ENCODE measurements around the gene HNRNPL. TPM values are rescaled to one million over a fixed set of nuclear protein-coding genes. Genes with fewer than 3 reads are reported as not detected.
"Not testable (repeated sequence)": the region's sequence is repeated elsewhere in the genome, so short reads cannot be mapped to it uniquely, and the experiment has no call there.

The HNRNPL gene
- polyA plus RNA-seq (ENCODE audit: insufficient read depth in 1 of 5, insufficient read length in 5 of 5, low replicate concordance in 1 of 5) = 100 to 1,000 TPM; 370 to 435 (median 405) TPM
- long read RNA-seq, donor 1, transcript HNRNPL-206 (6 exons, 3,094 nt) = minor isoform, 6 of 160 reads
- long read RNA-seq, donor 1, transcript HNRNPL-201 (13 exons, 2,471 nt) = major isoform, 43 of 160 reads
- long read RNA-seq, donor 1, transcript HNRNPL-207 (7 exons, 900 nt) = minor isoform, 5 of 160 reads
- long read RNA-seq, donor 1, partial matches to known transcripts = 94 of 160 reads
- long read RNA-seq, donor 1, other reads (novel, unspliced or antisense) = 0 of 160 reads
- long read RNA-seq, donor 2, transcript HNRNPL-201 (13 exons, 2,471 nt) = major isoform, 44 of 75 reads
- long read RNA-seq, donor 2, transcript HNRNPL-210 (13 exons, 1,633 nt) = minor isoform, 7 of 75 reads
- long read RNA-seq, donor 2, partial matches to known transcripts = 18 of 75 reads
- long read RNA-seq, donor 2, other reads (novel, unspliced or antisense) = 0 of 75 reads
- long read RNA-seq, donor 3, transcript HNRNPL-203 (7 exons, 2,404 nt) = minor isoform, 7 of 95 reads
- long read RNA-seq, donor 3, transcript HNRNPL-201 (13 exons, 2,471 nt) = major isoform, 25 of 95 reads
- long read RNA-seq, donor 3, transcript HNRNPL-206 (6 exons, 3,094 nt) = minor isoform, 5 of 95 reads
- long read RNA-seq, donor 3, partial matches to known transcripts = 51 of 95 reads
- long read RNA-seq, donor 3, other reads (novel, unspliced or antisense) = 0 of 95 reads
- long read RNA-seq, donor 4, transcript HNRNPL-206 (6 exons, 3,094 nt) = minor isoform, 5 of 90 reads
- long read RNA-seq, donor 4, transcript HNRNPL-203 (7 exons, 2,404 nt) = minor isoform, 5 of 90 reads
- long read RNA-seq, donor 4, transcript HNRNPL-201 (13 exons, 2,471 nt) = major isoform, 23 of 90 reads
- long read RNA-seq, donor 4, partial matches to known transcripts = 49 of 90 reads
- long read RNA-seq, donor 4, other reads (novel, unspliced or antisense) = 0 of 90 reads
- long read RNA-seq, donor 5, transcript HNRNPL-210 (13 exons, 1,633 nt) = minor isoform, 9 of 146 reads
- long read RNA-seq, donor 5, transcript HNRNPL-201 (13 exons, 2,471 nt) = major isoform, 39 of 146 reads
- long read RNA-seq, donor 5, transcript HNRNPL-206 (6 exons, 3,094 nt) = minor isoform, 7 of 146 reads
- long read RNA-seq, donor 5, partial matches to known transcripts = 79 of 146 reads
- long read RNA-seq, donor 5, other reads (novel, unspliced or antisense) = 0 of 146 reads
- long read RNA-seq, donor 6, transcript HNRNPL-201 (13 exons, 2,471 nt) = major isoform, 62 of 137 reads
- long read RNA-seq, donor 6, transcript HNRNPL-206 (6 exons, 3,094 nt) = minor isoform, 7 of 137 reads
- long read RNA-seq, donor 6, transcript HNRNPL-210 (13 exons, 1,633 nt) = minor isoform, 10 of 137 reads
- long read RNA-seq, donor 6, transcript HNRNPL-207 (7 exons, 900 nt) = minor isoform, 5 of 137 reads
- long read RNA-seq, donor 6, partial matches to known transcripts = 39 of 137 reads
- long read RNA-seq, donor 6, other reads (novel, unspliced or antisense) = 7 of 137 reads
- long read RNA-seq, donor 7, transcript HNRNPL-201 (13 exons, 2,471 nt) = major isoform, 52 of 112 reads
- long read RNA-seq, donor 7, transcript HNRNPL-206 (6 exons, 3,094 nt) = minor isoform, 5 of 112 reads
- long read RNA-seq, donor 7, partial matches to known transcripts = 45 of 112 reads
- long read RNA-seq, donor 7, other reads (novel, unspliced or antisense) = 0 of 112 reads
- long read RNA-seq, donor 8, transcript HNRNPL-201 (13 exons, 2,471 nt) = major isoform, 24 of 37 reads
- long read RNA-seq, donor 8, transcript HNRNPL-210 (13 exons, 1,633 nt) = minor isoform, 5 of 37 reads
- long read RNA-seq, donor 8, partial matches to known transcripts = 5 of 37 reads
- long read RNA-seq, donor 8, other reads (novel, unspliced or antisense) = 0 of 37 reads

GRCh38 chr19:38849860-38850435 is at the start of gene HNRNPL:
TSS of gene HNRNPL (minus strand) at chr19:38849986. CDS start at chr19:38849966, 20 bp downstream.
- peak; percentile 100 for DNase-seq

- no peak for DNase-seq
These were observed 49.1 kb upstream of the HNRNPL start for GRCh38 chr19:38898788-38899446.

- no peak for DNase-seq
These were observed 45.2 kb upstream of the HNRNPL start for GRCh38 chr19:38894968-38895367.

GRCh38 chr19:38893341-38893771 is 43.6 kb upstream of the HNRNPL start:
- no peak for DNase-seq

- no peak for DNase-seq
These were observed 43.1 kb upstream of the HNRNPL start for GRCh38 chr19:38892841-38893240.

- DNase-seq = no peak
These were observed 42.0 kb upstream of the HNRNPL start for GRCh38 chr19:38891771-38892170.

- no peak for DNase-seq
These were observed 40.9 kb upstream of the HNRNPL start for GRCh38 chr19:38890686-38891085.

- no peak for DNase-seq
These were observed 40.0 kb upstream of the HNRNPL start for GRCh38 chr19:38889803-38890202.

GRCh38 chr19:38888876-38889275 is 39.1 kb upstream of the HNRNPL start:
- DNase-seq = no peak

GRCh38 chr19:38884691-38885090 is 34.9 kb upstream of the HNRNPL start:
- not testable (repeated sequence) for DNase-seq

- DNase-seq = no peak
These were observed 33.5 kb upstream of the HNRNPL start for GRCh38 chr19:38883286-38883685.

GRCh38 chr19:38880882-38881609 is 31.3 kb upstream of the HNRNPL start:
- no peak for DNase-seq

GRCh38 chr19:38880076-38880881 is 30.5 kb upstream of the HNRNPL start:
- no peak for DNase-seq

- no peak for DNase-seq
These were observed 29.6 kb upstream of the HNRNPL start for GRCh38 chr19:38879400-38879751.

GRCh38 chr19:38878575-38879399 is 29.0 kb upstream of the HNRNPL start:
- DNase-seq = no peak

GRCh38 chr19:38877781-38878574 is 28.2 kb upstream of the HNRNPL start, which contains the start of gene RINL:
TSS of gene RINL (minus strand) at chr19:38878275. CDS start at chr19:38876742, 1,533 bp downstream.
- DNase-seq = no peak

All from right lung (tissue), 10 donors.